Measurements from ENCODE around the gene KCNAB3. TPM values are rescaled to one million over a fixed set of nuclear protein-coding genes. Genes with fewer than 3 reads are reported as not detected.

The KCNAB3 gene
- total RNA-seq, 1 donor from 2014 or later, result 12.3 TPM

DNA sequence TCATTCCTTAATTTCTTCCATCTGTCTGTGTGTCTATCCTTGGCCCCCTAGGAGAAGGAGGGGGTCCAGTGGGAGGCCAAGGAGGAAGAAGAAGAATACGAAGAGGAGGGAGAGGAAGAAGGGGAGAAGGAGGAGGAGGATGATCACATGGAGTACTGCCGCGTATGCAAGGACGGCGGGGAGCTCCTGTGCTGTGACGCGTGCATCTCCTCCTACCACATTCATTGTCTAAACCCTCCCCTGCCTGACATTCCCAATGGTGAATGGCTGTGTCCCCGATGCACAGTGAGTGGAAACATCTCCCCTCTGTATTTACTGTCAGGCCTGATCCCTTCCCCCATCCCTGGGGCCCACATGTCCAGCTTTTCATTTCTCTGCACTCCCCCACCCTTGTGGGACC lies 34.8 kb downstream of the KCNAB3 start:
- TF ChIP-seq, protein P1, sequence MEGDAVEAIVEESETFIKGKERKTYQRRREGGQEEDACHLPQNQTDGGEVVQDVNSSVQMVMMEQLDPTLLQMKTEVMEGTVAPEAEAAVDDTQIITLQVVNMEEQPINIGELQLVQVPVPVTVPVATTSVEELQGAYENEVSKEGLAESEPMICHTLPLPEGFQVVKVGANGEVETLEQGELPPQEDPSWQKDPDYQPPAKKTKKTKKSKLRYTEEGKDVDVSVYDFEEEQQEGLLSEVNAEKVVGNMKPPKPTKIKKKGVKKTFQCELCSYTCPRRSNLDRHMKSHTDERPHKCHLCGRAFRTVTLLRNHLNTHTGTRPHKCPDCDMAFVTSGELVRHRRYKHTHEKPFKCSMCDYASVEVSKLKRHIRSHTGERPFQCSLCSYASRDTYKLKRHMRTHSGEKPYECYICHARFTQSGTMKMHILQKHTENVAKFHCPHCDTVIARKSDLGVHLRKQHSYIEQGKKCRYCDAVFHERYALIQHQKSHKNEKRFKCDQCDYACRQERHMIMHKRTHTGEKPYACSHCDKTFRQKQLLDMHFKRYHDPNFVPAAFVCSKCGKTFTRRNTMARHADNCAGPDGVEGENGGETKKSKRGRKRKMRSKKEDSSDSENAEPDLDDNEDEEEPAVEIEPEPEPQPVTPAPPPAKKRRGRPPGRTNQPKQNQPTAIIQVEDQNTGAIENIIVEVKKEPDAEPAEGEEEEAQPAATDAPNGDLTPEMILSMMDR (IDR thresholded peaks at IDR 0.05; ENCODE audit: partially characterized antibody, unreplicated experiment), result no peak
- Mint-ChIP-seq H3K27ac (ENCODE audit: unreplicated experiment) (peak overlapping the region; percentile 80), H3K36me3 (ENCODE audit: unreplicated experiment) (peaks cover 16% of the 10 kb centered on the region), H3K27me3 (ENCODE audit: unreplicated experiment) (peaks cover 8% of the 10 kb centered on the region), H3K4me3 (ENCODE audit: unreplicated experiment) (peak overlapping the region; percentile 27), H3K9me3 (ENCODE audit: unreplicated experiment) (peaks cover 8% of the 10 kb centered on the region), H3K4me1 (ENCODE audit: low read depth, unreplicated experiment) (peaks cover 13% of the 10 kb centered on the region)
- DNase-seq, result no peak

DNA sequence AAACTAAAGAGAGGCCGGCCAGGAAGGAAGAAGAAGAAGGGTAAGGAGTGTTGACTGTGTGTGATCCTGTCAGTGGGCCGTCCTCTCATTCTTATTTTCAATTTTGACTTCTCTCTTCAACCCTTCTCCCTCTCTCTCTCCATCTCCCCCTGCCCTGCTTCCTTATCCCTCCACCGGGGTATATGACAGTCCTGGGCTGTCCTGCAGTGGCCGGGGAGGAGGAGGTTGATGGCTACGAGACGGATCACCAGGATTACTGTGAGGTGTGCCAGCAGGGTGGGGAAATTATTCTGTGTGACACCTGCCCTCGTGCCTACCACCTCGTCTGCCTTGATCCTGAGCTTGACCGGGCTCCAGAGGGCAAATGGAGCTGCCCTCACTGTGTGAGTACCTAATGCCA lies 35.4 kb downstream of the KCNAB3 start:
- no peak for DNase-seq
- peaks cover 8% of the 10 kb centered on the region for H3K27me3 Mint-ChIP-seq (ENCODE audit: unreplicated experiment)
- peaks cover 9% of the 10 kb centered on the region for H3K9me3 Mint-ChIP-seq (ENCODE audit: unreplicated experiment)
- peaks cover 13% of the 10 kb centered on the region for H3K4me1 Mint-ChIP-seq (ENCODE audit: low read depth, unreplicated experiment)
- peaks cover 16% of the 10 kb centered on the region for H3K36me3 Mint-ChIP-seq (ENCODE audit: unreplicated experiment)
- H3K4me3 Mint-ChIP-seq (ENCODE audit: unreplicated experiment), result no peak overlapping the region
- H3K27ac Mint-ChIP-seq (ENCODE audit: unreplicated experiment), result peak overlapping the region; percentile 80
- TF ChIP-seq, protein P1 (IDR thresholded peaks at IDR 0.05; ENCODE audit: partially characterized antibody, unreplicated experiment), result no peak

DNA sequence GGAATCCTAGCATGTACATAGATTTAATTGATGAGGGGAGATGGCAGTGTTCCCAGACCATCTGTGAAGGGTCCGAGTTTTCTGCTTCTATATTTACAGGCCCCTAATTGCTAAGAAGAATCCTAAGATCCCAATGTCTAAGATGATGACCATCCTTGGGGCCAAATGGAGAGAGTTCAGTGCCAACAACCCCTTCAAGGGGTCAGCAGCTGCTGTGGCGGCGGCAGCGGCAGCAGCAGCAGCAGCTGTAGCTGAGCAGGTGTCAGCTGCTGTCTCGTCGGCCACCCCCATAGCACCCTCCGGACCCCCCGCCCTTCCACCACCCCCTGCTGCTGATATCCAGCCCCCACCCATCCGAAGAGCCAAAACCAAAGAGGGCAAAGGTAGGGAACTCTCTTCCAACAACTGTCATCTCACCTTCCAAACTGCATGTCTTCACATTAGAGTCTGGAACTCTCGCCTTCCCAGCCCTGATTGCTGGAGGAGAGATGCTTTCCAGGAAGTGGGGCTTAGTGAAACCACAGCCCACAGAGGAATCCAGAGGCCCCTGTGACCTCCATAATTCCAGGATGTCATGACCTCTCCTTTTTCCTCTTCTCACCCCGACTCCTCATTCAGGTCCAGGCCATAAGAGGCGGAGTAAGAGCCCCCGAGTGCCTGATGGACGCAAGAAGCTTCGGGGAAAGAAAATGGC lies 36.3 kb downstream of the KCNAB3 start:
- H3K27me3 Mint-ChIP-seq (ENCODE audit: unreplicated experiment), result peaks cover 8% of the 10 kb centered on the region
- peaks cover 13% of the 10 kb centered on the region for H3K4me1 Mint-ChIP-seq (ENCODE audit: low read depth, unreplicated experiment)
- H3K4me3 Mint-ChIP-seq (ENCODE audit: unreplicated experiment), result no peak overlapping the region
- TF ChIP-seq, protein P1 (IDR thresholded peaks at IDR 0.05; ENCODE audit: partially characterized antibody, unreplicated experiment), result no peak
- peak overlapping the region; percentile 23 for H3K27ac Mint-ChIP-seq (ENCODE audit: unreplicated experiment)
- peaks cover 16% of the 10 kb centered on the region for H3K36me3 Mint-ChIP-seq (ENCODE audit: unreplicated experiment)
- H3K9me3 Mint-ChIP-seq (ENCODE audit: unreplicated experiment), result peaks cover 10% of the 10 kb centered on the region
- DNase-seq, result no peak

DNA sequence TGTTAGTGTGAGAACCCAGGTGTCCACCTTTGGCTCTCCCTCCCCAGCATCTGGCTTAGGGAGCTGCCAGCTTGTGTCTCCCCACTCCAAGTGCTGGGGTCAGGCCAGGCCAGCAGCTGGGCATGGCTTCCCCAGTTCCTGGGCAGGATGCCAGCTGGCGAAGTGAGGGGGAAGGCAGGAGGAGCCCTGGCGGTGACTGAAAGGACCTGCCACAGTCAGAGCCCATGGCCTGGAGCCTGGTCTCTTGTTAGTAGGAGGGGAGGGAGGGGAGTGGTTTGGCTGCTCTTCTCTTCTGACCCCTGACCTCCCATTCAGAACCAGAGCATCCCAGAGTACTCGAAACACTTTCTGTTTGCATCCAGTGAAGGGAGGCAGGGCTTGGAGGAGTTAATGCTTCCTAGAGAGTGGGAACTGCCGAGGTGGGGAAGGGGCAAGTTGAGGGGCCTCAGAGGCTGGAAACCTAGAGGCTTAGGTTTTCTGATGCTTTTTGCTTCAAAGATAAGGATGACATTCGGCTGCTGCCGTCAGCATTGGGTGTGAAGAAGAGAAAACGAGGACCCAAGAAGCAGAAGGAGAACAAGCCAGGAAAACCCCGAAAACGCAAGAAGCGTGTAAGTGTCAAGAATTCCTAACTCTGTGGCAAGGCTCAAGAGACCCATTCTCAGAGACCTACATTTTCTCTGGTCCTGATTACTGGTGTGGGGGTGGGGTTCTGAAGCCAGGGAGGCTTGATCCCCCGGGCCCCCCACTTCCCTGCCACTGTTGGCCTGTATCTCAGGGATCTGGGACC lies 40.3 kb downstream of the KCNAB3 start:
- DNase-seq, result peak; percentile 69
- Mint-ChIP-seq H3K9me3 (ENCODE audit: unreplicated experiment) (peaks cover 10% of the 10 kb centered on the region), H3K4me3 (ENCODE audit: unreplicated experiment) (no peak overlapping the region), H3K36me3 (ENCODE audit: unreplicated experiment) (peaks cover under 1% of the 10 kb centered on the region), H3K27me3 (ENCODE audit: unreplicated experiment) (peaks cover 7% of the 10 kb centered on the region), H3K27ac (ENCODE audit: unreplicated experiment) (no peak overlapping the region), H3K4me1 (ENCODE audit: low read depth, unreplicated experiment) (peaks cover 12% of the 10 kb centered on the region)
- TF ChIP-seq, protein P1 (IDR thresholded peaks at IDR 0.05; ENCODE audit: partially characterized antibody, unreplicated experiment), result no peak

Measured in glutamatergic neuron (in vitro differentiated cells).